H9 (cell line): ENCODE results near the gene FAM219A. TPM values are rescaled to one million over a fixed set of nuclear protein-coding genes. Genes with fewer than 3 reads are reported as not detected.

ENCODE experiments used
- DNase-seq: peaks from one replicate; pipeline ENCODE4 v3.0.0-alpha.2; 2017
- H2AFZ ChIP-seq: one replicate; pipeline ENCODE4 v1.6.1; 2013; ENCODE audit warnings: mild to moderate bottlenecking, low read length, control low read depth, moderate library complexity
- H2AK5ac ChIP-seq: 2 replicates; pipeline ENCODE4 v1.6.1; 2013; ENCODE audit warnings: low read length, control low read depth, mixed read lengths; ENCODE audit not compliant: insufficient read length
- H2BK120ac ChIP-seq: one replicate; pipeline ENCODE4 v1.6.1; 2013; ENCODE audit warnings: low read depth, mild to moderate bottlenecking, low read length, control low read depth, inconsistent platforms; ENCODE audit not compliant: poor library complexity, severe bottlenecking
- H2BK12ac ChIP-seq: 2 replicates; pipeline ENCODE4 v1.6.1; 2013; ENCODE audit warnings: low read length, control low read depth, mixed read lengths, low read depth; ENCODE audit not compliant: insufficient read length
- H2BK15ac ChIP-seq: 2 replicates; pipeline ENCODE4 v1.6.1; 2013; ENCODE audit warnings: low read depth, low read length, control low read depth
- H2BK20ac ChIP-seq: one replicate; pipeline ENCODE4 v1.6.1; 2013; ENCODE audit warnings: low read depth, mild to moderate bottlenecking, low read length, control low read depth, inconsistent platforms; ENCODE audit not compliant: poor library complexity, severe bottlenecking
- H2BK5ac ChIP-seq: 2 replicates; pipeline ENCODE4 v1.6.1; 2013; ENCODE audit warnings: low read length, control low read depth, mixed read lengths; ENCODE audit not compliant: insufficient read length
- H3K14ac ChIP-seq: 2 replicates; pipeline ENCODE4 v1.6.1; 2013; ENCODE audit warnings: low read length, control low read depth; ENCODE audit not compliant: insufficient read depth
- H3K18ac ChIP-seq: 2 replicates; pipeline ENCODE4 v1.6.1; 2013; ENCODE audit warnings: low read depth, mild to moderate bottlenecking, mixed read lengths, low read length, control low read depth; ENCODE audit not compliant: insufficient read length
- H3K23ac ChIP-seq: 2 replicates; pipeline ENCODE4 v1.6.1; 2013; ENCODE audit warnings: low read length, control low read depth, mixed read lengths, low read depth; ENCODE audit not compliant: insufficient read length
- H3K23me2 ChIP-seq: 2 replicates; pipeline ENCODE4 v1.6.1; 2013; ENCODE audit warnings: low read depth, mild to moderate bottlenecking, mixed read lengths, low read length, control low read depth; ENCODE audit not compliant: insufficient read length, poor library complexity, severe bottlenecking
- H3K27ac ChIP-seq: 2 replicates; pipeline ENCODE4 v1.5.1; 2013; ENCODE audit warnings: low read length, control low read depth, mixed read lengths, low read depth; ENCODE audit not compliant: insufficient read length
- H3K27me3 ChIP-seq: 2 replicates; pipeline ENCODE4 v1.6.1; 2013; ENCODE audit warnings: low read length, control low read depth, inconsistent platforms; ENCODE audit not compliant: insufficient read depth
- H3K4ac ChIP-seq: 2 replicates; pipeline ENCODE4 v1.6.1; 2013; ENCODE audit warnings: low read depth, mild to moderate bottlenecking, control low read depth, inconsistent platforms, low read length, moderate library complexity
- H3K4me1 ChIP-seq: 2 replicates; pipeline ENCODE4 v1.6.1; 2013; ENCODE audit warnings: low read length, control low read depth, inconsistent platforms; ENCODE audit not compliant: insufficient read depth
- H3K4me2 ChIP-seq: 2 replicates; pipeline ENCODE4 v1.6.1; 2013; ENCODE audit warnings: low read length, control low read depth, mixed read lengths; ENCODE audit not compliant: insufficient read length, insufficient read depth
- H3K56ac ChIP-seq: 2 replicates; pipeline ENCODE4 v1.6.1; 2013; ENCODE audit warnings: low read depth, mild to moderate bottlenecking, mixed read lengths, low read length, control low read depth; ENCODE audit not compliant: insufficient read length
- H3K79me1 ChIP-seq: 2 replicates; pipeline ENCODE4 v1.6.1; 2013; ENCODE audit warnings: low read depth, mild to moderate bottlenecking, moderate library complexity, low read length, control low read depth, inconsistent platforms; ENCODE audit not compliant: insufficient read depth, poor library complexity, severe bottlenecking
- H3K79me2 ChIP-seq: 2 replicates; pipeline ENCODE4 v1.6.1; 2013; ENCODE audit warnings: low read length, control low read depth, inconsistent platforms; ENCODE audit not compliant: insufficient read depth
- H3K9ac ChIP-seq: 2 replicates; pipeline ENCODE4 v1.6.1; 2013; ENCODE audit warnings: low read length, control low read depth, mixed read lengths; ENCODE audit not compliant: insufficient read length; ENCODE audit errors: extremely low read depth
- H3K9me3 ChIP-seq: one replicate; pipeline ENCODE4 v1.6.1; 2013; ENCODE audit warnings: low read depth, low read length, inconsistent platforms; ENCODE audit not compliant: control insufficient read depth
- H3T11ph ChIP-seq: one replicate; pipeline ENCODE4 v1.6.1; 2013; ENCODE audit warnings: mild to moderate bottlenecking, low read length, control low read depth, inconsistent platforms
- H4K20me1 ChIP-seq: one replicate; pipeline ENCODE4 v1.6.1; 2013; ENCODE audit not compliant: control insufficient read depth, insufficient read length, insufficient read depth
- H4K5ac ChIP-seq: 2 replicates; pipeline ENCODE4 v1.6.1; 2013; ENCODE audit warnings: low read depth, mild to moderate bottlenecking, mixed read lengths, low read length, control low read depth; ENCODE audit not compliant: insufficient read length
- H4K8ac ChIP-seq: replicated peaks from 2 replicates; pipeline ENCODE4 v1.6.1; 2013; ENCODE audit warnings: low read length, control low read depth, mixed read lengths, low read depth; ENCODE audit not compliant: insufficient read length
- H4K91ac ChIP-seq: 2 replicates; pipeline ENCODE4 v1.6.1; 2013; ENCODE audit warnings: low read depth, mild to moderate bottlenecking, moderate library complexity, mixed read lengths, low read length, control low read depth; ENCODE audit not compliant: insufficient read length
- H3K27ac Mint-ChIP-seq, 3 experiments: 2 replicates in 2 of 3; 3 replicates in 1 of 3; pipeline ENCODE4 v1.8.0; 2020 to 2021; ENCODE audit warnings: mixed read lengths in 3 of 3, mild to moderate bottlenecking in 1 of 3, moderate library complexity in 1 of 3
- H3K27me3 Mint-ChIP-seq: 2 replicates; pipeline ENCODE4 v1.8.0; 2021; ENCODE audit warnings: low read depth, mild to moderate bottlenecking, moderate library complexity, mixed read lengths
- H3K36me3 Mint-ChIP-seq, 3 experiments: 2 replicates in 2 of 3; 3 replicates in 1 of 3; pipeline ENCODE4 v1.8.0; 2020 to 2021; ENCODE audit warnings: low read depth in 3 of 3, mixed read lengths in 3 of 3; ENCODE audit not compliant: insufficient read depth in 1 of 3
- H3K4me1 Mint-ChIP-seq, 2 experiments: 2 replicates each; pipeline ENCODE4 v1.8.0; 2020; ENCODE audit warnings: mixed read lengths in 2 of 2
- H3K4me3 Mint-ChIP-seq, 2 experiments: 2 replicates in 1 of 2; 3 replicates in 1 of 2; pipeline ENCODE4 v1.8.0; 2020 to 2021; ENCODE audit warnings: mild to moderate bottlenecking in 2 of 2, mixed read lengths in 2 of 2, moderate library complexity in 1 of 2
- H3K9me3 Mint-ChIP-seq, 2 experiments: 2 replicates in 1 of 2; 3 replicates in 1 of 2; pipeline ENCODE4 v1.8.0; 2020; ENCODE audit warnings: mild to moderate bottlenecking in 2 of 2, mixed read lengths in 2 of 2, moderate library complexity in 1 of 2
- WGBS: extraction: QIAGEN DNeasy Blood & Tissue Kit; methylation state at CpG from one replicate; pipeline ENCODE4 v1.1.7; 2013; ENCODE audit warnings: missing lambda C conversion rate, low lambda C conversion rate, mixed read lengths; ENCODE audit not compliant: insufficient read length; ENCODE audit errors: extremely low coverage; 5-methylcytosine and 5-hydroxymethylcytosine counted together
- total RNA-seq: library from RNA; stranded (reverse); gene quantifications from 2 replicates; pipeline ENCODE4 v1.2.1, GENCODE V29; 2021
- TF ChIP-seq, protein P1 (sequence below): fragments of 200-600 bp; sonication (generic); conservative IDR thresholded peaks from 3 replicates; pipeline ENCODE4 v1.8.0; 2021; ENCODE audit warnings: antibody characterized with exemption, mild to moderate bottlenecking

The FAM219A gene
- total RNA-seq, 1 experiment from 2014 or later, result 16.7 TPM

GRCh38 chr9:34506623-34507022 lies 48.3 kb upstream of the FAM219A start:
- Mint-ChIP-seq H3K4me3 (no peak overlapping the region), H3K36me3 (no peaks in the 10 kb centered on the region), H3K9me3 (no peaks in the 10 kb centered on the region), H3K27me3 (peaks cover 3% of the 10 kb centered on the region; the same call in 1 of the 2 replicates), H3K27ac (no peak overlapping the region), H3K4me1 (peaks cover 13 to 28% of the 10 kb centered on the region in 2 experiments)
- Histone ChIP-seq H3K4me1 (no peaks in the 10 kb centered on the region; the same call in 1 of the 2 replicates), H4K20me1 (no peaks in the 10 kb centered on the region), H3K4ac (no peak overlapping the region), H2BK12ac (no peak overlapping the region), H2AFZ (no peak overlapping the region), H3K27ac (no peak overlapping the region), H2BK120ac (no peak overlapping the region), H2BK15ac (no peak overlapping the region), H3K23ac (no peak overlapping the region), H2BK5ac (no peak overlapping the region), H3K14ac (no peak overlapping the region), H4K91ac (no peak overlapping the region), H3K27me3 (no peaks in the 10 kb centered on the region), H2BK20ac (no peak overlapping the region), H3T11ph (no peak overlapping the region), H3K56ac (no peak overlapping the region), H4K5ac (no peak overlapping the region), H3K79me1 (no peaks in the 10 kb centered on the region), H3K18ac (no peak overlapping the region), H4K8ac (no peak overlapping the region), H3K9me3 (no peaks in the 10 kb centered on the region), H3K4me2 (no peak overlapping the region), H3K79me2 (no peaks in the 10 kb centered on the region), H3K9ac (no peak overlapping the region), H2AK5ac (no peak overlapping the region), H3K23me2 (no peaks in the 10 kb centered on the region)
- TF ChIP-seq, protein P1, sequence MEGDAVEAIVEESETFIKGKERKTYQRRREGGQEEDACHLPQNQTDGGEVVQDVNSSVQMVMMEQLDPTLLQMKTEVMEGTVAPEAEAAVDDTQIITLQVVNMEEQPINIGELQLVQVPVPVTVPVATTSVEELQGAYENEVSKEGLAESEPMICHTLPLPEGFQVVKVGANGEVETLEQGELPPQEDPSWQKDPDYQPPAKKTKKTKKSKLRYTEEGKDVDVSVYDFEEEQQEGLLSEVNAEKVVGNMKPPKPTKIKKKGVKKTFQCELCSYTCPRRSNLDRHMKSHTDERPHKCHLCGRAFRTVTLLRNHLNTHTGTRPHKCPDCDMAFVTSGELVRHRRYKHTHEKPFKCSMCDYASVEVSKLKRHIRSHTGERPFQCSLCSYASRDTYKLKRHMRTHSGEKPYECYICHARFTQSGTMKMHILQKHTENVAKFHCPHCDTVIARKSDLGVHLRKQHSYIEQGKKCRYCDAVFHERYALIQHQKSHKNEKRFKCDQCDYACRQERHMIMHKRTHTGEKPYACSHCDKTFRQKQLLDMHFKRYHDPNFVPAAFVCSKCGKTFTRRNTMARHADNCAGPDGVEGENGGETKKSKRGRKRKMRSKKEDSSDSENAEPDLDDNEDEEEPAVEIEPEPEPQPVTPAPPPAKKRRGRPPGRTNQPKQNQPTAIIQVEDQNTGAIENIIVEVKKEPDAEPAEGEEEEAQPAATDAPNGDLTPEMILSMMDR, result no peak
- DNase-seq, result no peak
- no CpG with 5 or more reads among the region's 7 CpGs for WGBS
